Lower leg skin (tissue), 4 donors: ENCODE data around the gene CCDC136. TPM values are rescaled to one million over a fixed set of nuclear protein-coding genes. Genes with fewer than 3 reads are reported as not detected.

ENCODE experiments used
- DNase-seq, 2 donors: peaks; one replicate each; pipeline ENCODE4 v3.0.0-alpha.2; 2019; ENCODE audit warnings: low spot score in 2 of 2
- H3K4me3 ChIP-seq: fragments of 200-600 bp; sonication (generic); 2 replicates; pipeline ENCODE4 v1.5.1; 2017; ENCODE audit warnings: mild to moderate bottlenecking, low read depth; ENCODE audit not compliant: poor library complexity, severe bottlenecking
- POLR2A ChIP-seq, 2 donors: fragments of 450-650 bp; IDR thresholded peaks; one replicate each; pipeline ENCODE4 v1.6.1; 2016 to 2017; ENCODE audit warnings: antibody characterized with exemption in 2 of 2, mild to moderate bottlenecking in 1 of 2, moderate library complexity in 1 of 2
- WGBS, 2 donors: methylation state at CpG; one replicate each; pipeline ENCODE4 v1.1.5; 2018; 5-methylcytosine and 5-hydroxymethylcytosine counted together
- intact Hi-C: fragments of 100-400 bp; cut with DNase I; formaldehyde crosslinking; loops from one replicate; pipeline ENCODE4 v1.15.0; 2023; ENCODE audit warnings: low total_unique reads
- total RNA-seq, 4 donors: library from RNA; depleted of rRNA; stranded (reverse); fragments of >200 nt; gene quantifications; one replicate each; pipeline ENCODE4 v1.1.0, GENCODE V29; 2016
- TF ChIP-seq, protein P1 (sequence below), 3 donors: fragments of 450-650 bp; IDR thresholded peaks; one replicate each; pipeline ENCODE4 v1.5.1; 2016; ENCODE audit warnings: antibody characterized with exemption in 3 of 3, mild to moderate bottlenecking in 3 of 3, moderate library complexity in 2 of 3

CCDC136 gene
- total RNA-seq, 4 donors from 2014 or later: 1.4 to 2.3 (median 1.8) TPM; not detected in 1

DNA sequence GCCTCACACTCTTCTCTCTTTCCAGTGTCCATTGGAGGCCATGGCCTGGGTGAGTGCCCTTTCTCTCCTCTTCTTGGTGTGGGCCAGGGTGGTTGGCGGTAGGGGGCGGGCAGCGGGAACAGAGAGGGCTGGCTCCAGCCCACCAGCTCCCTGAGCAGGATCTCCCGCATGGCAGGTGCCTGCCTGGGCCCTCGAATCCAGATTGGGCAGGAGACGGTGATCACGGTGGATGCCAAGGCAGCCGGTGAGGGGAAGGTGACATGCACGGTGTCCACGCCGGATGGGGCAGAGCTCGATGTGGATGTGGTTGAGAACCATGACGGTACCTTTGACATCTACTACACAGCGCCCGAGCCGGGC, 57.4 kb downstream of the CCDC136 start:
- TF ChIP-seq, protein P1, sequence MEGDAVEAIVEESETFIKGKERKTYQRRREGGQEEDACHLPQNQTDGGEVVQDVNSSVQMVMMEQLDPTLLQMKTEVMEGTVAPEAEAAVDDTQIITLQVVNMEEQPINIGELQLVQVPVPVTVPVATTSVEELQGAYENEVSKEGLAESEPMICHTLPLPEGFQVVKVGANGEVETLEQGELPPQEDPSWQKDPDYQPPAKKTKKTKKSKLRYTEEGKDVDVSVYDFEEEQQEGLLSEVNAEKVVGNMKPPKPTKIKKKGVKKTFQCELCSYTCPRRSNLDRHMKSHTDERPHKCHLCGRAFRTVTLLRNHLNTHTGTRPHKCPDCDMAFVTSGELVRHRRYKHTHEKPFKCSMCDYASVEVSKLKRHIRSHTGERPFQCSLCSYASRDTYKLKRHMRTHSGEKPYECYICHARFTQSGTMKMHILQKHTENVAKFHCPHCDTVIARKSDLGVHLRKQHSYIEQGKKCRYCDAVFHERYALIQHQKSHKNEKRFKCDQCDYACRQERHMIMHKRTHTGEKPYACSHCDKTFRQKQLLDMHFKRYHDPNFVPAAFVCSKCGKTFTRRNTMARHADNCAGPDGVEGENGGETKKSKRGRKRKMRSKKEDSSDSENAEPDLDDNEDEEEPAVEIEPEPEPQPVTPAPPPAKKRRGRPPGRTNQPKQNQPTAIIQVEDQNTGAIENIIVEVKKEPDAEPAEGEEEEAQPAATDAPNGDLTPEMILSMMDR (IDR thresholded peaks at IDR 0.05): no peak
- no peak for TF ChIP-seq POLR2A (IDR thresholded peaks at IDR 0.05)
- intact Hi-C loops: no loop called here
- no peak for DNase-seq
- 92 to 98% methylated on average over 13 to 16 of the region's 16 CpGs for WGBS, 2 donors
- H3K4me3 ChIP-seq: no peak overlapping the region

DNA sequence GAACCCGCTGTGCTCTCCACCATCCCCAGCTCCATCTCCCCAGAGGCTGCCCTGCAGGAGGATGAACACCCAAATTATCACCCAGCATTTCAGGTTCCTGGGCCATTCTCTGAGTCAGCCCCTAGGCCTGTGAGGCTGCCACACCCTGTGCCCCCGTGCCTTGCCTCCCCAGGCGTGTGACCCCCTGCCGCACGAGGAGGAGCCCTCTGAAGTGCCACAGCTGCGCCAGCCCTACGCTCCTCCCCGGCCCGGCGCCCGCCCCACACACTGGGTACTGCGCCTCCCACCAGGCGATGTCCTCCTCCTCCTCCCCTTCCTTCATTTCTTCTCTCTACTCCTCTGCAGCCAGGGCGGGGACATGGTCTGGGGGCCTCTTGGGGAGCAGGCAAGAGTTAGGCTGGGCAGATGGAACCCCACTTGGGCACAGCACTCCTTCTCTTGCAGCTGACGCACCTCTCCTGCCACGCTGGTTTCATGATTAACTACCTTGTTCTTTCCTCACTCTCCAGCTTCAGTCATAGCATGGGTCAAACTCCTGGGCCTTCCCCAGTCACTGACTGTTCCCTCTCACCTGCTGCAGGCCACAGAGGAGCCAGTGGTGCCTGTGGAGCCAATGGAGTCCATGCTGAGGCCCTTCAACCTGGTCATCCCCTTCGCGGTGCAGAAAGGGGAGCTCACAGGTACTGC, 58.2 kb downstream of the CCDC136 start:
- WGBS, 2 donors: 86 to 90% methylated on average over 13 to 18 of the region's 18 CpGs
- H3K4me3 ChIP-seq: no peak overlapping the region
- TF ChIP-seq, protein P1 (IDR thresholded peaks at IDR 0.05): no peak
- no peak for TF ChIP-seq POLR2A (IDR thresholded peaks at IDR 0.05)
- no peak for DNase-seq
- intact Hi-C loops: no loop called here

DNA sequence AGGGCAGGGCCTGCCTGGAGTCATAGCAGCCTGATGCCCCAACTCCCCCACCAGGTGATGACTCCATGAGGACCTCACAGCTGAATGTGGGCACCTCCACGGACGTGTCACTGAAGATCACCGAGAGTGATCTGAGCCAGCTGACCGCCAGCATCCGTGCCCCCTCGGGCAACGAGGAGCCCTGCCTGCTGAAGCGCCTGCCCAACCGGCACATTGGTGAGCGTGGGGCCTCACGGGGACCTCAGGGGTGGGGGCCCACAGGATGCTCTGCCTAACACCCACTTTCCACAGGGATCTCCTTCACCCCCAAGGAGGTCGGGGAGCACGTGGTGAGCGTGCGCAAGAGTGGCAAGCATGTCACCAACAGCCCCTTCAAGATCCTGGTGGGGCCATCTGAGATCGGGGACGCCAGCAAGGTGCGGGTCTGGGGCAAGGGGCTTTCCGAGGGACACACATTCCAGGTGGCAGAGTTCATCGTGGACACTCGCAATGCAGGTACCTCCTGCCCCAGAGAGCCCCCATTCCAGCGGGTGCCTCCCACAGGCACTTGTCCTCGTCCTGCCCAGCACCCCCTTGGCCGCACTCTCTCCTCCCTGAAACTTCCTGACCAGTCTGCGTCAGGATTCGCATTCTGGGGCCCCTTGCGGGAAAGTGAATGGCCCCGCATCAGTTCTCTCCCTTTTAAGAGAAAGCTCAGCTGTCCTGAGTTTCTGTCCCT, 60.9 kb downstream of the CCDC136 start:
- H3K4me3 ChIP-seq: no peak overlapping the region
- TF ChIP-seq POLR2A (IDR thresholded peaks at IDR 0.05): no peak
- TF ChIP-seq, protein P1 (IDR thresholded peaks at IDR 0.05): no peak
- intact Hi-C loops: no loop called here
- 88 to 96% methylated on average over 16 to 26 of the region's 28 CpGs for WGBS, 2 donors
- no peak for DNase-seq

DNA sequence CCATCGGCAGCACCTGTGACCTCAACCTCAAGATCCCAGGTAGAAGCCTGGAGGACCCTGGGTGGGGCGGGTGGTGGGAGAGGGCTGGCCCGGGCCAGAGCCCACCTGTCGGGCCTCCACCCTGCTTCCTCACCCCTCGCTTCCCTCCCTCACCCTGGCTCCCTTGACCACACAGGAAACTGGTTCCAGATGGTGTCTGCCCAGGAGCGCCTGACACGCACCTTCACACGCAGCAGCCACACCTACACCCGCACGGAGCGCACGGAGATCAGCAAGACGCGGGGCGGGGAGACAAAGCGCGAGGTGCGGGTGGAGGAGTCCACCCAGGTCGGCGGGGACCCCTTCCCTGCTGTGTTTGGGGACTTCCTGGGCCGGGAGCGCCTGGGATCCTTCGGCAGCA, 62.0 kb downstream of the CCDC136 start:
- DNase-seq: no peak
- 79 to 80% methylated on average over 23 of the region's 23 CpGs for WGBS, 2 donors
- no peak overlapping the region for H3K4me3 ChIP-seq
- intact Hi-C loops: no loop called here
- TF ChIP-seq, protein P1 (IDR thresholded peaks at IDR 0.05): no peak
- TF ChIP-seq POLR2A (IDR thresholded peaks at IDR 0.05): no peak

DNA sequence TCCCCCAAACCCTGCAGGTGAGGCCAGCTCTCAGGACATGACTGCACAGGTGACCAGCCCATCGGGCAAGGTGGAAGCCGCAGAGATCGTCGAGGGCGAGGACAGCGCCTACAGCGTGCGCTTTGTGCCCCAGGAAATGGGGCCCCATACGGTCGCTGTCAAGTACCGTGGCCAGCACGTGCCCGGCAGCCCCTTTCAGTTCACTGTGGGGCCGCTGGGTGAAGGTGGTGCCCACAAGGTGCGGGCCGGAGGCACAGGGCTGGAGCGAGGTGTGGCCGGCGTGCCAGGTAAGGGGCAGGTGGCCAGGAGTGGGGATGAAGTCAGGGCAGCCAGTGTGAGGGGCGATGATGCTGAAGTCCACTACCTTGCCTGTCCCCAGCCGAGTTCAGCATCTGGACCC, 62.6 kb downstream of the CCDC136 start:
- WGBS, 2 donors: 88 to 92% methylated on average over 21 of the region's 21 CpGs
- no peak overlapping the region for H3K4me3 ChIP-seq
- intact Hi-C loops: no loop called here
- no peak for TF ChIP-seq POLR2A (IDR thresholded peaks at IDR 0.05)
- TF ChIP-seq, protein P1 (IDR thresholded peaks at IDR 0.05): no peak
- no peak for DNase-seq
